HepG2 (cell line): ENCODE data around the gene TOLLIP. TPM values are rescaled to one million over a fixed set of nuclear protein-coding genes. Genes with fewer than 3 reads are reported as not detected.

Experiments
- ATAC-seq: fragments of 200-7000 bp; cut with Tn5 transposase; 3 replicates; pipeline ENCODE4 v1.9.1; 2020; ENCODE audit warnings: mild to moderate bottlenecking, moderate library complexity
- BruUV-seq: library from RNA; stranded (reverse); fragments of 400-500 nt; replicated peaks from 2 replicates; lab custom pipeline; 2021; lab: Mats Ljungman, UMichigan
- CTCF ChIA-PET: fragments of 300-600 bp; formaldehyde crosslinking; extraction: SDS; loops from one replicate; lab custom pipeline; 2021; ENCODE audit warnings: low total read pairs, inconsistent platforms, low intra/inter-chr PET ratio; lab: Yijun Ruan, JAX
- POLR2A ChIA-PET: fragments of 350-600 bp; sonication (Branson Sonifier 250); formaldehyde crosslinking; loops from one replicate; lab custom pipeline; 2020; ENCODE audit warnings: antibody characterized with exemption, inconsistent platforms; lab: Yijun Ruan, JAX
- DNase-seq: peaks from one replicate; pipeline ENCODE4 v3.0.0-alpha.2; 2015; ENCODE audit warnings: low spot score
- FAIRE-seq: peaks from 3 replicates; lab custom pipeline; 2011; peaks lifted over from hg19 to GRCh38; lab: Jason Lieb, UNC
- H2AFZ ChIP-seq: one replicate; pipeline ENCODE4 v1.6.1; 2011; ENCODE audit warnings: low read length, inconsistent platforms
- H3K27ac ChIP-seq: fragments of 300-600 bp; 3 replicates; pipeline ENCODE4 v1.8.0; 2011; ENCODE audit warnings: mixed run types, mild to moderate bottlenecking, mixed read lengths, low read length, inconsistent platforms; ENCODE audit not compliant: insufficient read depth; ENCODE audit errors: extremely low read length
- H3K27me3 ChIP-seq, 2 experiments: fragments of 200-600 bp in 1 of 2; 2 replicates in 1 of 2; 3 replicates in 1 of 2; pipeline versions ENCODE4 v1.6.0 to v1.8.0; 2011; ENCODE audit warnings: low read length in 2 of 2, mild to moderate bottlenecking in 2 of 2, moderate library complexity in 2 of 2, inconsistent platforms in 1 of 2; ENCODE audit not compliant: insufficient read depth in 2 of 2, control insufficient read depth in 1 of 2
- H3K36me3 ChIP-seq, 2 experiments: fragments of 200-600 bp in 1 of 2; replicated peaks in 1 of 2; 2 replicates in 1 of 2; 3 replicates in 1 of 2; pipeline versions ENCODE4 v1.5.1 to v1.8.0; 2011; ENCODE audit warnings: low read length in 2 of 2, inconsistent platforms in 1 of 2; ENCODE audit not compliant: insufficient read depth in 2 of 2, control insufficient read depth in 1 of 2
- H3K4me1 ChIP-seq: 2 replicates; pipeline ENCODE4 v1.5.1; 2012; ENCODE audit warnings: low read length, inconsistent platforms; ENCODE audit not compliant: insufficient read depth
- H3K4me2 ChIP-seq: 2 replicates; pipeline ENCODE4 v1.6.0; 2011; ENCODE audit warnings: low read depth, low read length, inconsistent platforms
- H3K4me3 ChIP-seq, 3 experiments: fragments of 200-600 bp in 1 of 3; sonication (generic), shearing (Covaris generic) in 1 of 3; replicated peaks in 1 of 3; 2 replicates each; pipeline ENCODE4 v1.5.1; 2011 to 2016; ENCODE audit warnings: low read length in 3 of 3, inconsistent platforms in 2 of 3, low read depth in 2 of 3, mild to moderate bottlenecking in 2 of 3, control low read depth in 1 of 3, mixed read lengths in 1 of 3; ENCODE audit not compliant: insufficient read depth in 1 of 3
- H3K79me2 ChIP-seq: one replicate; pipeline ENCODE4 v1.6.1; 2011; ENCODE audit warnings: low read length, inconsistent platforms; ENCODE audit not compliant: insufficient read depth
- H3K9ac ChIP-seq: 2 replicates; pipeline ENCODE4 v1.6.0; 2011; ENCODE audit warnings: mild to moderate bottlenecking, low read depth, low read length, inconsistent platforms; ENCODE audit not compliant: insufficient read depth
- H3K9me3 ChIP-seq: 2 replicates; pipeline ENCODE4 v1.5.1; 2012; ENCODE audit warnings: mild to moderate bottlenecking, low read length
- H4K20me1 ChIP-seq: 2 replicates; pipeline ENCODE4 v1.6.0; 2011; ENCODE audit warnings: inconsistent platforms, mild to moderate bottlenecking, low read length, moderate library complexity; ENCODE audit not compliant: insufficient read depth
- PRPF4 ChIP-seq: fragments of 200-400 bp; formaldehyde crosslinking; IDR thresholded peaks from 2 replicates; pipeline ENCODE4 v1.6.1; 2016; ENCODE audit warnings: low read length, low read depth; ENCODE audit not compliant: poor library complexity, severe bottlenecking
- WGBS: methylation state at CpG from one replicate; pipeline ENCODE4 v1.1.6; 2017; ENCODE audit warnings: low lambda C conversion rate; 5-methylcytosine and 5-hydroxymethylcytosine counted together
- in situ Hi-C: cut with HindIII; loops from 2 replicates; pipeline ENCODE4 v1.10.0; 2017; ENCODE audit warnings: low pct_unique_long_range_greater_than_20kb; ENCODE audit not compliant: extremely low pct_ligation_motif_present
- intact Hi-C: fragments of 100-400 bp; cut with micrococcal nuclease; formaldehyde crosslinking; loops from one replicate; pipeline ENCODE4 v1.10.0; 2022; ENCODE audit not compliant: unreplicated experiment
- polyA plus RNA-seq, 8 experiments: library from polyadenylated mRNA; depleted of rRNA in 3 of 8; stranded (reverse) in 7 of 8; unstranded in 1 of 8; fragments of >200 nt; fragmentation: Illumina TruSeq in 4 of 8; extraction: Trizol in 4 of 8; gene quantifications; 2 replicates each; pipeline versions ENCODE4 v1.2.1 to v1.2.3, GENCODE V29; 2011 to 2016; ENCODE audit warnings: low read depth in 4 of 8, missing spikeins in 1 of 8, mixed read lengths in 1 of 8; ENCODE audit not compliant: insufficient read depth in 1 of 8
- total RNA-seq, 5 experiments: library from RNA; depleted of rRNA; stranded (reverse); fragments of >200 nt; fragmentation: Illumina TruSeq; extraction: Trizol; gene quantifications; 2 replicates each; pipeline ENCODE4 v1.2.3, GENCODE V29; 2016; ENCODE audit warnings: low read depth in 1 of 5
- TF ChIP-seq, protein P1 (sequence below): fragments of 450-650 bp; IDR thresholded peaks from 2 replicates; pipeline ENCODE4 v1.6.1; 2016
- TF ChIP-seq, protein P2 (sequence below): sonication (generic); formaldehyde crosslinking; IDR thresholded peaks from 2 replicates; pipeline ENCODE4 v1.4.0; 2020; ENCODE audit warnings: mild to moderate bottlenecking, low read depth, missing genetic modification reagents

TOLLIP gene
- total and polyA plus RNA-seq, 2 of the 13 experiments (the other 11 are each of a cell fraction or from before 2014, with no cell fraction given): 25.9 to 47.5 TPM

DNA sequence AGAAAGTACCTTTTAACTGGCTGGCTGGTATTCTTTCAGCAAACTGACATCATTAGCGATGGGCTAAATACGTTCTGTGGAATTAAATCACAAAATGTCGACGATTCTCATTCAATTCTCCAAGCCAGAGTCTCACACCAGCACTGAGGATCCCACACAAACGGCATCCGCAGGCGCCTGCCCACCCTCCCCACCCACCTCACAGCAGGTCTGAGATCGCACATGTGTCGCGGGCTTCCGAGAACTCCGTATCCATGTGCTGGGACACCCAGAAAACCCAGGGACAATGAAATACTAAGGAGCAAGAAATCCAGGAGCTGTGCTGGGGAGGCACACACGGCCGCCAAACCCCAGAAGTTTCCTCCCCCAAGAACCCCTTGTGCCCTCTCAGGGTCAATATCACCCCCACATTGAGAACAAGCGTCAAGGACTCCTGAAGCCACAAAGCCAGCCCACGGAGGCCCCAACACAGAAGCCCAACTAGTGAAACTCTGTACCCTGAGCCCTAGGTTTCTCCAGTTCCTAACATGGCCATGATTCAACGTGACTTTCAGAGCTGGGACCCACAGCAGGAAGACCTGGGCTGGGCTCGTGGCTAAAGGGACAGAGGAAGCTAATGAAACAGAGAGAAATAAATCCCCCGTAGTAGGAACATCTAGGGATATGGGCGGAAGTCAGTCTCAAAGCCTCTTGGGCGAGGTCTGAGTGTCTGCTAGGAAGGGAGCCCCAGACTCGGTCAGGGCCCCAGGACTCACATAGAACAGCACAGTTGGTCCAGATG lies 8.0 kb downstream of the TOLLIP start:
- no peak for FAIRE-seq
- CTCF ChIA-PET: no interaction called here

More for the DNA sequence above, 8.0 kb downstream of the TOLLIP start:
- Histone ChIP-seq H3K9me3 (no peaks in the 10 kb centered on the region), H3K27me3 (no peaks in the 10 kb centered on the region), H3K79me2 (peaks cover 83% of the 10 kb centered on the region), H3K4me2 (0 out of 2 replicates have a peak overlapping the region, but pooled peaks have one; percentile 10), H2AFZ (no peak overlapping the region), H4K20me1 (no peaks in the 10 kb centered on the region; the same call in 1 of the 2 replicates), H3K4me3 (no peak overlapping the region), H3K27ac (peak overlapping the region; percentile 95), H3K36me3 (peaks cover 2% of the 10 kb centered on the region in 2 experiments; a peak in 1 of 5 replicates), H3K9ac (no peak overlapping the region), H3K4me1 (peaks cover 90% of the 10 kb centered on the region)
- no peak for DNase-seq
- POLR2A ChIA-PET: no interaction called here
- intact Hi-C loops: loop anchor here (10.0 kb wide), 1 partner anchor 83 kb away; the partner anchor contains the start of gene BRSK2
- TF ChIP-seq, protein P1, sequence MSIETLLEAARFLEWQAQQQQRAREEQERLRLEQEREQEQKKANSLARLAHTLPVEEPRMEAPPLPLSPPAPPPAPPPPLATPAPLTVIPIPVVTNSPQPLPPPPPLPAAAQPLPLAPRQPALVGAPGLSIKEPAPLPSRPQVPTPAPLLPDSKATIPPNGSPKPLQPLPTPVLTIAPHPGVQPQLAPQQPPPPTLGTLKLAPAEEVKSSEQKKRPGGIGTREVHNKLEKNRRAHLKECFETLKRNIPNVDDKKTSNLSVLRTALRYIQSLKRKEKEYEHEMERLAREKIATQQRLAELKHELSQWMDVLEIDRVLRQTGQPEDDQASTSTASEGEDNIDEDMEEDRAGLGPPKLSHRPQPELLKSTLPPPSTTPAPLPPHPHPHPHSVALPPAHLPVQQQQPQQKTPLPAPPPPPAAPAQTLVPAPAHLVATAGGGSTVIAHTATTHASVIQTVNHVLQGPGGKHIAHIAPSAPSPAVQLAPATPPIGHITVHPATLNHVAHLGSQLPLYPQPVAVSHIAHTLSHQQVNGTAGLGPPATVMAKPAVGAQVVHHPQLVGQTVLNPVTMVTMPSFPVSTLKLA: 0 out of 2 replicates have a peak, but pooled peaks have one; percentile 18
- TF ChIP-seq PRPF4: peak; percentile 68
- TF ChIP-seq, protein P2, sequence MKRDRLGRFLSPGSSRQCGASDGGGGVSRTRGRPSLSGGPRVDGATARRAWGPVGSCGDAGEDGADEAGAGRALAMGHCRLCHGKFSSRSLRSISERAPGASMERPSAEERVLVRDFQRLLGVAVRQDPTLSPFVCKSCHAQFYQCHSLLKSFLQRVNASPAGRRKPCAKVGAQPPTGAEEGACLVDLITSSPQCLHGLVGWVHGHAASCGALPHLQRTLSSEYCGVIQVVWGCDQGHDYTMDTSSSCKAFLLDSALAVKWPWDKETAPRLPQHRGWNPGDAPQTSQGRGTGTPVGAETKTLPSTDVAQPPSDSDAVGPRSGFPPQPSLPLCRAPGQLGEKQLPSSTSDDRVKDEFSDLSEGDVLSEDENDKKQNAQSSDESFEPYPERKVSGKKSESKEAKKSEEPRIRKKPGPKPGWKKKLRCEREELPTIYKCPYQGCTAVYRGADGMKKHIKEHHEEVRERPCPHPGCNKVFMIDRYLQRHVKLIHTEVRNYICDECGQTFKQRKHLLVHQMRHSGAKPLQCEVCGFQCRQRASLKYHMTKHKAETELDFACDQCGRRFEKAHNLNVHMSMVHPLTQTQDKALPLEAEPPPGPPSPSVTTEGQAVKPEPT (CRISPR knock-in tag): no peak
- ATAC-seq: no peak
- BruUV-seq: no TSS peak
- WGBS: 83% methylated on average over 20 of the region's 22 CpGs
- in situ Hi-C loops: no loop called here
